K562 (cell line): ENCODE data around the gene RGS14. TPM values are rescaled to one million over a fixed set of nuclear protein-coding genes. Genes with fewer than 3 reads are reported as not detected.

Experiments
- AFF4 ChIP-seq: sonication (generic); formaldehyde crosslinking; IDR thresholded peaks from 2 replicates; pipeline ENCODE4 v1.8.0; 2023; ENCODE audit warnings: mild to moderate bottlenecking, missing genetic modification reagents
- DEAF1 ChIP-seq: fragments of 450-650 bp; formaldehyde crosslinking; IDR thresholded peaks from 2 replicates; pipeline ENCODE4 v1.4.0; 2020; ENCODE audit warnings: mild to moderate bottlenecking, moderate library complexity
- HDAC1 ChIP-seq, 2 experiments: fragments of 450-650 bp; IDR thresholded peaks; 2 replicates each; pipeline ENCODE4 v1.6.1; 2016 to 2017; ENCODE audit warnings: inconsistent platforms in 1 of 2, mild to moderate bottlenecking in 1 of 2, moderate library complexity in 1 of 2
- IRF1 ChIP-seq: sonication (generic); formaldehyde crosslinking; IDR thresholded peaks from 2 replicates; pipeline ENCODE4 v1.8.0; 2022; ENCODE audit warnings: missing genetic modification reagents, mild to moderate bottlenecking, borderline replicate concordance
- KDM2B ChIP-seq: fragments of 250-450 bp; sonication (Bioruptor Pico); IDR thresholded peaks from 2 replicates; pipeline ENCODE4 v1.8.0; 2021; ENCODE audit warnings: mild to moderate bottlenecking, moderate library complexity
- MBD1 ChIP-seq: fragments of 250-450 bp; sonication (Bioruptor Pico); IDR thresholded peaks from 2 replicates; pipeline ENCODE4 v1.8.0; 2022; ENCODE audit warnings: inconsistent platforms
- NFATC3 ChIP-seq: fragments of 450-650 bp; IDR thresholded peaks from 2 replicates; pipeline ENCODE4 v1.6.1; 2017; ENCODE audit warnings: mild to moderate bottlenecking
- NFXL1 ChIP-seq: fragments of 450-650 bp; formaldehyde crosslinking; IDR thresholded peaks from 2 replicates; pipeline ENCODE4 v1.4.0; 2021; ENCODE audit warnings: mild to moderate bottlenecking
- NR4A1 ChIP-seq, 2 experiments: fragments of 250-450 bp in 1 of 2; fragments of 450-650 bp in 1 of 2; sonication (Bioruptor Pico) in 1 of 2; IDR thresholded peaks; 2 replicates each; pipeline versions ENCODE4 v1.4.0 to v1.6.1; 2016 to 2020; ENCODE audit warnings: mild to moderate bottlenecking in 2 of 2, missing compliant biosample characterization in 1 of 2, missing genetic modification characterization in 1 of 2, moderate library complexity in 1 of 2
- RB1 ChIP-seq: fragments of 450-650 bp; IDR thresholded peaks from 2 replicates; pipeline ENCODE4 v1.6.1; 2017; ENCODE audit warnings: low read depth, mild to moderate bottlenecking
- RBFOX2 ChIP-seq: fragments of 200-400 bp; formaldehyde crosslinking; IDR thresholded peaks from 2 replicates; pipeline ENCODE4 v1.6.1; 2017; ENCODE audit warnings: low read depth, mild to moderate bottlenecking, low read length, moderate library complexity
- TGIF2 ChIP-seq: sonication (generic); formaldehyde crosslinking; IDR thresholded peaks from 2 replicates; pipeline ENCODE4 v1.8.1; 2022; ENCODE audit warnings: mild to moderate bottlenecking, missing genetic modification reagents, moderate library complexity
- ZBTB9 ChIP-seq: fragments of 450-650 bp; formaldehyde crosslinking; IDR thresholded peaks from 2 replicates; pipeline ENCODE4 v1.4.0; 2020; ENCODE audit warnings: mild to moderate bottlenecking, moderate library complexity
- ZFP91 ChIP-seq: sonication (generic); formaldehyde crosslinking; IDR thresholded peaks from 2 replicates; pipeline ENCODE4 v1.8.0; 2022; ENCODE audit warnings: mild to moderate bottlenecking, missing genetic modification reagents
- ZNF212 ChIP-seq: fragments of 450-650 bp; formaldehyde crosslinking; IDR thresholded peaks from 2 replicates; pipeline ENCODE4 v1.4.0; 2020; ENCODE audit warnings: mild to moderate bottlenecking
- ZNF561 ChIP-seq: fragments of 450-650 bp; formaldehyde crosslinking; conservative IDR thresholded peaks from 2 replicates; pipeline ENCODE4 v1.4.0; 2020; ENCODE audit warnings: mild to moderate bottlenecking, moderate library complexity
- polyA plus RNA-seq, 8 experiments: library from polyadenylated mRNA; depleted of rRNA in 4 of 8; stranded (reverse) in 5 of 8; unstranded in 3 of 8; fragments of >200 nt; fragmentation: Nextera tagmentation in 2 of 8; fragmentation: Illumina TruSeq in 1 of 8; extraction: Ambion mirVana in 2 of 8; extraction: Trizol in 1 of 8; gene quantifications; 2 replicates each; pipeline versions ENCODE4 v1.2.1 to v1.2.3, GENCODE V29; 2011 to 2014; ENCODE audit warnings: inconsistent platforms in 1 of 8, missing spikeins in 1 of 8
- total RNA-seq, 7 experiments: library from RNA; depleted of rRNA in 6 of 7; stranded (reverse); fragments of >200 nt in 6 of 7; fragmentation: Illumina TruSeq in 2 of 7; extraction: Trizol in 2 of 7; gene quantifications; 2 replicates each; pipeline versions ENCODE4 v1.2.1 to v1.2.3, GENCODE V29; 2011 to 2021; ENCODE audit warnings: low replicate concordance in 1 of 7

RGS14 gene
- total and polyA plus RNA-seq, 9 of the 15 experiments (the other 6 are each of a cell fraction or from before 2014, with no cell fraction given): 0.28 to 75.9 (median 34.5) TPM

GRCh38 chr5:177367323-177367848, 9.7 kb downstream of the RGS14 start (continued):
- TF ChIP-seq IRF1 (CRISPR knock-in tag) (no peak), MBD1 (CRISPR knock-in tag) (no peak), ZNF212 (CRISPR knock-in tag) (no peak), RBFOX2 (peak; percentile 72), NFATC3 (no peak), NFXL1 (CRISPR knock-in tag) (no peak), ZFP91 (CRISPR knock-in tag) (0 out of 2 replicates have a peak, but pooled peaks have one; percentile 11), NR4A1 (CRISPR knock-in tag; IDR thresholded peaks at IDR 0.05) (no peak), NR4A1 (tag; IDR thresholded peaks at IDR 0.05) (peak; percentile 72; the same call in 1 of the 2 replicates), KDM2B (CRISPR knock-in tag) (peak; percentile 78; the same call in 1 of the 2 replicates), ZNF561 (CRISPR knock-in tag) (no peak), ZBTB9 (CRISPR knock-in tag) (peak; percentile 81), AFF4 (peak; percentile 95), TGIF2 (0 out of 2 replicates have a peak, but pooled peaks have one; percentile 26), RB1 (peak; percentile 61; the same call in 1 of the 2 replicates), HDAC1 (IDR thresholded peaks at IDR 0.05) (peak in 1 of 2 experiments; percentile 53; a peak in 1 of 4 replicates), DEAF1 (CRISPR knock-in tag) (no peak)
